AG09309 (cell line): ENCODE data around the gene ZNF554.
A peak's percentile ranks its signal among the peaks of the same experiment; 100 is the strongest.

ENCODE experiments used
- DNase-seq: peaks from one replicate; pipeline ENCODE4 v3.0.0-alpha.2; 2010; ENCODE audit warnings: low read depth
- H3K4me3 ChIP-seq: 2 replicates; pipeline ENCODE4 v1.5.1; 2011; ENCODE audit warnings: mild to moderate bottlenecking, low read depth, low read length, moderate library complexity; ENCODE audit not compliant: control insufficient read depth
- CTCF ChIP-seq: IDR thresholded peaks from 2 replicates; pipeline ENCODE4 v1.5.1; 2011; ENCODE audit warnings: mild to moderate bottlenecking, low read depth, low read length, inconsistent platforms; ENCODE audit not compliant: insufficient read depth, control insufficient read depth; ENCODE audit errors: missing control alignments

The ZNF554 gene

GRCh38 chr19:2846180-2846894 lies 26.7 kb downstream of the ZNF554 start:
- no peak overlapping the region for H3K4me3 ChIP-seq
- TF ChIP-seq CTCF: no peak
- peak; percentile 8 for DNase-seq

GRCh38 chr19:2847507-2847906 lies 27.8 kb downstream of the ZNF554 start:
- TF ChIP-seq CTCF: no peak
- H3K4me3 ChIP-seq: no peak overlapping the region
- DNase-seq: no peak

GRCh38 chr19:2848616-2849015 lies 28.9 kb downstream of the ZNF554 start:
- no peak overlapping the region for H3K4me3 ChIP-seq
- peak; percentile 58 for DNase-seq
- TF ChIP-seq CTCF: no peak

- no peak for TF ChIP-seq CTCF
These were observed 30.7 kb downstream of the ZNF554 start for GRCh38 chr19:2850256-2850925.

GRCh38 chr19:2852598-2852997 lies 32.9 kb downstream of the ZNF554 start:
- DNase-seq: no peak
- H3K4me3 ChIP-seq: no peak overlapping the region
- no peak for TF ChIP-seq CTCF

More at GRCh38 chr19:2850256-2850925, 30.7 kb downstream of the ZNF554 start:
- H3K4me3 ChIP-seq: no peak overlapping the region
- no peak for DNase-seq

- H3K4me3 ChIP-seq: no peak overlapping the region
- DNase-seq: no peak
- no peak for TF ChIP-seq CTCF
These were observed 33.4 kb downstream of the ZNF554 start for GRCh38 chr19:2853015-2853606.
